Fibroblast of villous mesenchyme (primary cell): ENCODE measurements around the gene MOGAT2. TPM values are rescaled to one million over a fixed set of nuclear protein-coding genes. Genes with fewer than 3 reads are reported as not detected.
A peak's percentile ranks its signal among the peaks of the same experiment; 100 is the strongest.

Experiments
- DNase-seq: peaks from one replicate; pipeline ENCODE4 v3.0.0-alpha.2; 2010; ENCODE audit warnings: low read depth
- H3K4me3 ChIP-seq: 2 replicates; pipeline ENCODE4 v1.5.1; 2011; ENCODE audit warnings: low read depth, mild to moderate bottlenecking, low read length
- total RNA-seq: library from RNA; depleted of rRNA; stranded (reverse); fragments of >200 nt; gene quantifications from 2 replicates; pipeline ENCODE4 v1.2.3, GENCODE V29; 2012
- TF ChIP-seq, protein P1 (sequence below): IDR thresholded peaks from 2 replicates; pipeline ENCODE4 v1.5.1; 2012; ENCODE audit warnings: low read depth, mild to moderate bottlenecking, low read length; ENCODE audit not compliant: insufficient read depth

MOGAT2 gene
- total RNA-seq, 1 donor = not detected

DNA sequence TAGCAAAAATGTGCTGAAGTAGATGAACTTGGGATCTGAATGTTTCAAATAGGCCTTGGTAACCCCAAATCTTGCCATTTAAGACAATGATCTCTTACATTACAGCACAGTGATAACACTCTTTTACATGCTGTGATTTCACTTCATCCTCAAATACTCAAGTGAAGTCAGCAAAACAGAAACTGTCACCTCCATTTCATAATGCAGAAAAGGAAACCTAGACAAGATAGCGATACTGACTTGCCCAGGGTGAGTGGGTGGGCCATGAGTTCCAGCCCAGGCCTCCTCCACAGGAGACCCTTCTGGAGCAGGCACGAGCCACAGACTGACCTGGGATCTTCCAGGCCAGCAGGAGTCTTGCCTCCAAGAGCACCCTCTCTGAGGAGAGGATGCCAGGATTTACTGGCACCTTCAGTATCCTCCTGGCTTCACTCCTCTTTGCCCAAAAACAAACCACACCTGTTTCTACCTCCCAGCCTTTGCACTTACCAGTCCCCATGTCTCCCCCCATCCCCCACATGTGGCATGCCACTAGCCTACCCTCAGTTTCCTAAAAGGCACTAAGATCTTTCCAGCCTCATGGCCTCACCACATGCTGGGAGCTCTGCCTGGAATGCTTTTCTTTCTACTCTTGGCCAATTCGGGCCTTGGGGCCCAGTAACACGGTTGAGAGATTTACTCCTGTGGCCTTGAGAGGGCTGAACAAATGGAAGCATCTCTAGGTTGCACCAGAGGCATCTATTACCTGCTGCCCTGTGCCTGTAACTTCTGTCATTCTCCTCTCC is 49.0 kb downstream of the MOGAT2 start:
- DNase-seq = no peak
- no peak overlapping the region for H3K4me3 ChIP-seq
- TF ChIP-seq, protein P1, sequence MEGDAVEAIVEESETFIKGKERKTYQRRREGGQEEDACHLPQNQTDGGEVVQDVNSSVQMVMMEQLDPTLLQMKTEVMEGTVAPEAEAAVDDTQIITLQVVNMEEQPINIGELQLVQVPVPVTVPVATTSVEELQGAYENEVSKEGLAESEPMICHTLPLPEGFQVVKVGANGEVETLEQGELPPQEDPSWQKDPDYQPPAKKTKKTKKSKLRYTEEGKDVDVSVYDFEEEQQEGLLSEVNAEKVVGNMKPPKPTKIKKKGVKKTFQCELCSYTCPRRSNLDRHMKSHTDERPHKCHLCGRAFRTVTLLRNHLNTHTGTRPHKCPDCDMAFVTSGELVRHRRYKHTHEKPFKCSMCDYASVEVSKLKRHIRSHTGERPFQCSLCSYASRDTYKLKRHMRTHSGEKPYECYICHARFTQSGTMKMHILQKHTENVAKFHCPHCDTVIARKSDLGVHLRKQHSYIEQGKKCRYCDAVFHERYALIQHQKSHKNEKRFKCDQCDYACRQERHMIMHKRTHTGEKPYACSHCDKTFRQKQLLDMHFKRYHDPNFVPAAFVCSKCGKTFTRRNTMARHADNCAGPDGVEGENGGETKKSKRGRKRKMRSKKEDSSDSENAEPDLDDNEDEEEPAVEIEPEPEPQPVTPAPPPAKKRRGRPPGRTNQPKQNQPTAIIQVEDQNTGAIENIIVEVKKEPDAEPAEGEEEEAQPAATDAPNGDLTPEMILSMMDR = no peak

DNA sequence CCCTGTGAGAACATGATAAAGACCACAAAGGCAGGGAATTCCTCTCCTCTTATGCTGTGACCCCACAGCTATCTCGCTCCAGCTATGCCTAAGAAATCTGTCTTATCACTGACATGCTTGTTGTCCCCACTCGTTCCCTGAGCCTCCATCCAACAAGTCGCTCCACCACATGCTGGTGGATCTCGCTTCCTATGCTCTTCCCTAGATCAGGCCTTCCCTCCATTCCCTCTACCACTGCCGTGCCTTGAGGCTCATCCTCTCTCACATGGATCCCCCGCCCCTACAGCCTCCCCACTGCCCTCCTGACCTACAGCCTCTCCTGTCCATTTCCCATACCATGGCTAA is 49.6 kb downstream of the MOGAT2 start:
- TF ChIP-seq, protein P1 = no peak
- DNase-seq = no peak
- H3K4me3 ChIP-seq = no peak overlapping the region

DNA sequence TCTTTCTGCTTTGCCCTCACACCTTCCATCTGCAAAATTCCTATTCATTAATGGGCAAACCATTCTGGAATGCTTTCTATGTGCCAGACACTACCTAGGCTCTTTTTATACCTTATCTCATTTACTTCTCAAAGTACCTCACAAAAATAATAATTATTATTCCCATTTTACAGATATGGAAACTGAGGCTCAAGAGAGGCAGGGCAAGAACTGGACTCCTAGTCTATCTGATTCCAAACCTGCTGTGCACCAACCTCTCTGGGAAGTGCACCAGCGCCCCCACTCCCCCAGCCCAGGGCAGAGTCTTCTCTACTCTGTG is 50.1 kb downstream of the MOGAT2 start:
- no peak overlapping the region for H3K4me3 ChIP-seq
- TF ChIP-seq, protein P1 = no peak
- DNase-seq = no peak

DNA sequence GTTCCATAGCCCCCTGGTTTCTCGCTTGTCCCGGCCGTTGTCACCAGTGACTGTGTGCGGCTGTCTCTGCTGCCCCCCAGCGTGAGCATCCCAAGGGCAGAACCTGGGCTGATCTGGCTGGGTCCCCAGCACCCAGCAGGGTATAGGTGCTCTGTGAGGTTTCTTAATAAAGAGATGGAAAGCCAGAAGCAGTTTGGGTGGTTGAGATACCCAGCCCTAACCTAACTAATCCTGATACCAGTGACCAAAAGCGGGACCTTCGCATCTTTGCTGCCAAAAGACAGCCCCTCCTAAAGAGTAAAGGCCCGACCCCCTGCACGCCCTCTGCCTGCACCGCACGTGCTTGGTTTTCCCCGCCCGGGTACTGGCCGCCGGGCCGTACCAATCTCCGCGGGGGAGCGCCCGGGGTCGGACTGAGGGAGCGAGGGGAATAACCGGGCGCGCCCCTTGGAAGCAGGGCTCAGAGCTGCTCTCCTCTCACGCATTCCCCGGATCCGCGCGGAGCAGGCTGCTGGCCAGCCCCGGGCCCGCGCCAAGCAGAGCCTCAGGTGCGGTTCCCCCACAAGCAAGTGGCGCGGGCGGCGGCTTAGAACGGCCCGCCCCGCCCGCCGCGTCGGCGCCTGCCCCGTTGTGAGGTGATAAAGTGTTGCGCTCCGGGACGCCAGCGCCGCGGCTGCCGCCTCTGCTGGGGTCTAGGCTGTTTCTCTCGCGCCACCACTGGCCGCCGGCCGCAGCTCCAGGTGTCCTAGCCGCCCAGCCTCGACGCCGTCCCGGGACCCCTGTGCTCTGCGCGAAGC is 50.7 kb downstream of the MOGAT2 start, which contains the start of gene DGAT2:
Gene DGAT2, plus strand, starts transcription at position 667 of the 797 bp plus-strand sequence. CDS start 214 bp downstream, outside the sequence.
- TF ChIP-seq, protein P1 = no peak
- H3K4me3 ChIP-seq = peak within 1 kb of the TSS; percentile 54
- peak; percentile 56 for DNase-seq

DNA sequence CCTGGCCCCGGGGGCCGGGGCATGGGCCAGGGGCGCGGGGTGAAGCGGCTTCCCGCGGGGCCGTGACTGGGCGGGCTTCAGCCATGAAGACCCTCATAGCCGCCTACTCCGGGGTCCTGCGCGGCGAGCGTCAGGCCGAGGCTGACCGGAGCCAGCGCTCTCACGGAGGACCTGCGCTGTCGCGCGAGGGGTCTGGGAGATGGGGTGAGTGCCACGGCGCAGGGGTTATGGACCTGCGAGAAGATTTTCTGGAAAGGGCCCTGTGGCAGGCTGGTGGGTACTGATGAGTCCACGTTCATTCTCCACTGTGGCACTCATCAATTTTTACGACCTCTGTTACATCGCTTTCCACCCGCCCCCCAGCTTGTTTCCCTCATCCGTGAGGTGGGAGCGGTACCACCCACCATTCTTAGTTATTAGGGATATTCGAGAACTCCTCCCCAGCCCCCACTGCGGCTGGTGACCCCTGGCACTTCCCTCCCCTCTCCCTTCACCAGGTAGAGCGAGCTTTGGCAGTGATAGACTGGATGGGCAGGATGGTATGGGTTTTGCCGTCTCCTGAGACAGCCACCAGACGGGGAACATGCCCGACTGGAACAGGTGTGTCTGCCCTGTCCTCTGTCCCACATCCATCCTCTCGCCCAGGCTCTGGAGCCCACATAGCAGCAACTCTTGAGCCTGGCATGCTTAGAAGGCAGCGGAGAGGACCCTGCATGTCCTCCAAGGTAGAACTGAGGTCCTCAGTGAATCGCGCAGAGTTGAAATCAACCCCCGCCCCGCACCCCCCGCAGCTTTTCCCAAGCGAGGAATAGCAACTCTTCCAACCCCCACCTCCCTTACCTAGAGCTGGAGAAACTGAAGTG is 51.5 kb downstream of the MOGAT2 start:
- peak overlapping the region; percentile 54 for H3K4me3 ChIP-seq
- no peak for DNase-seq
- TF ChIP-seq, protein P1 = no peak

DNA sequence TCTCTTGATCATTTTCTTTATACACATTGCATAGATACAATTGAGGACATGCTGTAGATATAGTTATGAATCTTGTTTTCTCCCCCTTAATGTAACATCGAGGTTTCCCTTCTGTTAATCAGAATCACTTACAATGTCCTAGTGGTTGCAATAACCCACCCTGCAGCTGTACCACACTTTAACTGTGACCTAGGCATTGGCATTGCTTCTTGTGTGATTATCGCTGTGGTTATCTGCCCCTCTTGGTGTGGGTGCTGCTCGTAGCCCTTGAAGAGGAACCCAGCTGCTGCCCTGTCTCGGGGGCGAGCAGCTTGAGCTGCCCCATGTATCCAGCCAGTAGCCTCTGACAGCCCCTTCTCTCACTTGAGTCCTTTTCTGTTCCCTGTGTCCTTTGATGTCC is 52.5 kb downstream of the MOGAT2 start:
- TF ChIP-seq, protein P1 = no peak
- DNase-seq = no peak
- no peak overlapping the region for H3K4me3 ChIP-seq
